Activated CD4-positive, alpha-beta T cell treated with anti-CD3 and anti-CD28 coated beads, Interleukin-2, amount 10 ng/mL, durations not matched to agents 7 days and 5 days (primary cell): Measurements from ENCODE around the gene RRBP1. TPM values are rescaled to one million over a fixed set of nuclear protein-coding genes. Genes with fewer than 3 reads are reported as not detected.

Experiments
- CTCF ChIA-PET: fragments of 350-600 bp; sonication (Branson Sonifier 250); formaldehyde crosslinking; loops from one replicate; lab custom pipeline; 2021; ENCODE audit warnings: antibody characterized with exemption; lab: Charles Lee
- POLR2A ChIA-PET: fragments of 350-600 bp; sonication (Branson Sonifier 250); formaldehyde crosslinking; loops from one replicate; lab custom pipeline; 2021; ENCODE audit warnings: antibody characterized with exemption; lab: Charles Lee
- DNase-seq: peaks from one replicate; pipeline ENCODE4 v3.0.0-alpha.2; 2020
- H3K27ac Mint-ChIP-seq: one replicate; pipeline ENCODE4 v1.8.0; 2021; ENCODE audit warnings: mild to moderate bottlenecking, moderate library complexity, mixed read lengths
- H3K27me3 Mint-ChIP-seq: one replicate; pipeline ENCODE4 v1.8.0; 2021; ENCODE audit warnings: mixed read lengths
- H3K36me3 Mint-ChIP-seq: one replicate; pipeline ENCODE4 v1.8.0; 2021; ENCODE audit warnings: low read depth, mixed read lengths
- H3K4me1 Mint-ChIP-seq: one replicate; pipeline ENCODE4 v1.8.0; 2021; ENCODE audit warnings: mixed read lengths
- H3K4me3 Mint-ChIP-seq: one replicate; pipeline ENCODE4 v1.8.0; 2021; ENCODE audit warnings: mild to moderate bottlenecking, moderate library complexity, mixed read lengths
- H3K9me3 Mint-ChIP-seq: one replicate; pipeline ENCODE4 v1.8.0; 2021; ENCODE audit warnings: mixed read lengths
- total RNA-seq, 2 experiments: library from RNA; stranded (reverse); gene quantifications; one replicate each; pipeline ENCODE4 v1.2.3, GENCODE V29; 2021

The RRBP1 gene
- total RNA-seq, 2 experiments from 2014 or later: 50.8 to 52.1 TPM

DNA sequence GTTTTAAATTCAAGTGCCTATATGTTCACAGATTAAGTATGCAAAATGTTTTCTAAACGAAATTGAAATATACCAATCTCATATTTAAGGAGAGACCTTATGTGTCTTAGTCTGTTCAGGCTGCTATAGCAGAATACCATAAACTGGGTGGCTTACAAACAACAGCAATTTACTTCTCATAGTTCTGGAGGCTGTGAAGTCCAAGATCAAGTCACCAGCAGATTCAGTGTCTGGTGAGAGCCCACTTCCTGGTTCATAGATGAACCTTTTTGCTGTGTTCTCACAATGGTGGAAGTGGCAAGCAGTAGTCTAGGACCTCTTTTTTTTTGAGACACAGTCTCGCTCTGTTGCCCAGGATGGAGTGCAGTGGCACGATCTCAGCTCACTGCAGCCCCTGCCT is 115.7 kb downstream of the RRBP1 start:
- no peaks in the 10 kb centered on the region for H3K36me3 Mint-ChIP-seq
- peaks cover 3% of the 10 kb centered on the region for H3K9me3 Mint-ChIP-seq
- CTCF ChIA-PET: interaction anchor here (0.8 kb wide), 1 partner anchor 11 kb away, joined by 3 read pairs; no protein-coding TSS in a partner anchor
- peaks cover 23% of the 10 kb centered on the region for H3K27me3 Mint-ChIP-seq
- H3K27ac Mint-ChIP-seq: no peak overlapping the region
- H3K4me3 Mint-ChIP-seq: no peak overlapping the region
- H3K4me1 Mint-ChIP-seq: peaks cover 9% of the 10 kb centered on the region
- DNase-seq: no peak
- POLR2A ChIA-PET: no interaction called here

GRCh38 chr20:17565169-17565845 is 116.7 kb downstream of the RRBP1 start:
- no peak overlapping the region for H3K4me3 Mint-ChIP-seq
- no peak overlapping the region for H3K27ac Mint-ChIP-seq
- peaks cover 9% of the 10 kb centered on the region for H3K4me1 Mint-ChIP-seq
- no peaks in the 10 kb centered on the region for H3K36me3 Mint-ChIP-seq
- no peak for DNase-seq
- ChIA-PET CTCF (interaction anchor here (1.2 kb wide), 1 partner anchor 38 kb away, joined by 3 read pairs; no protein-coding TSS in a partner anchor), POLR2A (no interaction called here)
- peaks cover 3% of the 10 kb centered on the region for H3K9me3 Mint-ChIP-seq
- peaks cover 23% of the 10 kb centered on the region for H3K27me3 Mint-ChIP-seq

Other genes with a start within 250 kb of the RRBP1 start
- gene BFSP1, start 150.9 kb downstream of the RRBP1 start, total RNA-seq: 1 to 10 TPM; 2.0 to 2.2 TPM
- 10 to 100 TPM; 77.4 to 83.3 TPM for gene DSTN, start 112.2 kb downstream of the RRBP1 start, total RNA-seq
- not detected for gene BANF2, start 17.7 kb upstream of the RRBP1 start, total RNA-seq